Trophoblast cell (in vitro differentiated cells and primary cell): Measurements from ENCODE around the gene DCAF4L1.

Experiments
- DNase-seq, 2 donors: peaks; one replicate each; pipeline ENCODE4 v3.0.0-alpha.2; 2016
- H2AFZ ChIP-seq: 2 replicates; pipeline ENCODE4 v1.6.1; 2013; ENCODE audit warnings: low read length, moderate library complexity, mild to moderate bottlenecking; ENCODE audit not compliant: insufficient read depth, poor library complexity
- H2AK5ac ChIP-seq: 2 replicates; pipeline ENCODE4 v1.6.1; 2013; ENCODE audit warnings: mild to moderate bottlenecking, low read length
- H2BK120ac ChIP-seq: 2 replicates; pipeline ENCODE4 v1.6.1; 2013; ENCODE audit warnings: low read length, mild to moderate bottlenecking, moderate library complexity; ENCODE audit not compliant: insufficient read depth, poor library complexity
- H2BK12ac ChIP-seq: 2 replicates; pipeline ENCODE4 v1.6.1; 2013; ENCODE audit warnings: mild to moderate bottlenecking, low read length, moderate library complexity
- H2BK5ac ChIP-seq: 2 replicates; pipeline ENCODE4 v1.6.1; 2013; ENCODE audit warnings: low read length, low read depth, moderate library complexity, mild to moderate bottlenecking; ENCODE audit not compliant: poor library complexity
- H3K14ac ChIP-seq: 2 replicates; pipeline ENCODE4 v1.6.1; 2013; ENCODE audit warnings: mild to moderate bottlenecking, low read length
- H3K18ac ChIP-seq: 2 replicates; pipeline ENCODE4 v1.6.1; 2013; ENCODE audit warnings: mild to moderate bottlenecking, low read length
- H3K23ac ChIP-seq: 2 replicates; pipeline ENCODE4 v1.6.1; 2013; ENCODE audit warnings: low read length
- H3K27ac ChIP-seq: 2 replicates; pipeline ENCODE4 v1.5.1; 2013; ENCODE audit warnings: low read depth, mild to moderate bottlenecking, inconsistent platforms, low read length, moderate library complexity
- H3K27me3 ChIP-seq: 2 replicates; pipeline ENCODE4 v1.6.1; 2013; ENCODE audit warnings: inconsistent platforms, mild to moderate bottlenecking, low read length, moderate library complexity; ENCODE audit not compliant: insufficient read depth
- H3K36me3 ChIP-seq, 2 experiments: 1 replicate in 1 of 2; 2 replicates in 1 of 2; pipeline ENCODE4 v1.6.1; 2013; ENCODE audit warnings: low read length in 2 of 2, mild to moderate bottlenecking in 2 of 2, moderate library complexity in 1 of 2; ENCODE audit not compliant: insufficient read depth in 2 of 2, control insufficient read depth in 1 of 2
- H3K4ac ChIP-seq: 2 replicates; pipeline ENCODE4 v1.6.1; 2013; ENCODE audit warnings: low read depth, mild to moderate bottlenecking, low read length, moderate library complexity
- H3K4me1 ChIP-seq, 2 experiments: 1 replicate in 1 of 2; 2 replicates in 1 of 2; pipeline ENCODE4 v1.6.1; 2013; ENCODE audit warnings: low read length in 2 of 2, mild to moderate bottlenecking in 2 of 2, moderate library complexity in 1 of 2; ENCODE audit not compliant: insufficient read depth in 2 of 2, control insufficient read depth in 1 of 2
- H3K4me2 ChIP-seq: 2 replicates; pipeline ENCODE4 v1.6.1; 2013; ENCODE audit warnings: inconsistent platforms, mild to moderate bottlenecking, low read length, moderate library complexity
- H3K4me3 ChIP-seq: 2 replicates; pipeline ENCODE4 v1.5.1; 2013; ENCODE audit warnings: mild to moderate bottlenecking, low read depth, low read length, inconsistent platforms
- H3K79me1 ChIP-seq: one replicate; pipeline ENCODE4 v1.6.1; 2013; ENCODE audit warnings: low read length
- H3K79me2 ChIP-seq: 2 replicates; pipeline ENCODE4 v1.6.1; 2013; ENCODE audit warnings: low read length, mild to moderate bottlenecking; ENCODE audit not compliant: control insufficient read depth, insufficient read depth, poor library complexity
- H3K9ac ChIP-seq: 2 replicates; pipeline ENCODE4 v1.6.1; 2013; ENCODE audit warnings: mild to moderate bottlenecking, low read length
- H3K9me3 ChIP-seq: 2 replicates; pipeline ENCODE4 v1.6.1; 2013; ENCODE audit warnings: low read depth, mild to moderate bottlenecking, control low read depth, inconsistent platforms, low read length; ENCODE audit not compliant: insufficient read depth
- H4K12ac ChIP-seq: 2 replicates; pipeline ENCODE4 v1.6.1; 2013; ENCODE audit warnings: low read depth, mild to moderate bottlenecking, low read length, moderate library complexity
- H4K8ac ChIP-seq: 2 replicates; pipeline ENCODE4 v1.6.1; 2013; ENCODE audit warnings: low read depth, mild to moderate bottlenecking, low read length, moderate library complexity
- H4K91ac ChIP-seq: one replicate; pipeline ENCODE4 v1.6.1; 2013; ENCODE audit warnings: low read depth, mild to moderate bottlenecking, low read length, moderate library complexity
- WGBS: extraction: QIAGEN DNeasy Blood & Tissue Kit; methylation state at CpG from one replicate; pipeline ENCODE4 v1.1.7; 2013; ENCODE audit warnings: missing lambda C conversion rate; ENCODE audit not compliant: insufficient read length, insufficient coverage; ENCODE audit errors: extremely low coverage; 5-methylcytosine and 5-hydroxymethylcytosine counted together

Gene DCAF4L1

GRCh38 chr4:41943506-41943905 lies 38.0 kb upstream of the DCAF4L1 start:
- Histone ChIP-seq H3K14ac (no peak overlapping the region), H3K9ac (no peak overlapping the region), H3K4me3 (no peak overlapping the region), H2BK12ac (no peak overlapping the region), H3K27ac (no peak overlapping the region), H3K27me3 (no peaks in the 10 kb centered on the region), H3K4me2 (no peak overlapping the region), H2AK5ac (no peak overlapping the region), H4K8ac (no peak overlapping the region), H3K79me2 (no peaks in the 10 kb centered on the region), H4K12ac (no peak overlapping the region), H3K79me1 (no peaks in the 10 kb centered on the region), H3K9me3 (no peaks in the 10 kb centered on the region), H3K18ac (no peak overlapping the region), H2BK120ac (no peak overlapping the region), H3K23ac (no peak overlapping the region), H2BK5ac (no peak overlapping the region), H3K36me3 (peaks cover 3 to 8% of the 10 kb centered on the region in 2 experiments), H3K4ac (no peak overlapping the region), H2AFZ (no peak overlapping the region), H3K4me1 (peaks cover 0 to 1% of the 10 kb centered on the region in 2 experiments), H4K91ac (no peak overlapping the region)
- no CpG with 5 or more reads among the region's 2 CpGs for WGBS
- no peak for DNase-seq

GRCh38 chr4:41944089-41944488 lies 37.5 kb upstream of the DCAF4L1 start:
- Histone ChIP-seq H3K18ac (no peak overlapping the region), H2BK120ac (no peak overlapping the region)

GRCh38 chr4:41949531-41949930 lies 32.0 kb upstream of the DCAF4L1 start:
- H3K4me1 ChIP-seq, result no peaks in the 10 kb centered on the region
- no peak overlapping the region for H3K4me2 ChIP-seq
- no peak for DNase-seq
- H3K14ac ChIP-seq, result no peak overlapping the region
- peaks cover 5 to 6% of the 10 kb centered on the region in 2 experiments for H3K36me3 ChIP-seq
- no peak overlapping the region for H3K18ac ChIP-seq
- WGBS, result no CpG with 5 or more reads among the region's 3 CpGs
- H3K79me2 ChIP-seq, result no peaks in the 10 kb centered on the region
- H3K27me3 ChIP-seq, result no peaks in the 10 kb centered on the region
- H3K23ac ChIP-seq, result no peak overlapping the region
- no peaks in the 10 kb centered on the region for H3K9me3 ChIP-seq
- no peak overlapping the region for H4K12ac ChIP-seq
- H3K27ac ChIP-seq, result no peak overlapping the region
- no peak overlapping the region for H2BK120ac ChIP-seq
- H2AFZ ChIP-seq, result no peak overlapping the region
- no peaks in the 10 kb centered on the region for H3K79me1 ChIP-seq
- H4K8ac ChIP-seq, result no peak overlapping the region
- no peak overlapping the region for H2AK5ac ChIP-seq
- H4K91ac ChIP-seq, result no peak overlapping the region
- no peak overlapping the region for H2BK12ac ChIP-seq
- no peak overlapping the region for H3K9ac ChIP-seq
- no peak overlapping the region for H2BK5ac ChIP-seq
- H3K4me3 ChIP-seq, result no peak overlapping the region
- H3K4ac ChIP-seq, result no peak overlapping the region

More at GRCh38 chr4:41944089-41944488, 37.5 kb upstream of the DCAF4L1 start:
- no peak overlapping the region for H3K4me3 ChIP-seq
- no peaks in the 10 kb centered on the region for H3K79me1 ChIP-seq
- H2BK5ac ChIP-seq, result no peak overlapping the region
- H3K4me2 ChIP-seq, result no peak overlapping the region
- H3K9me3 ChIP-seq, result no peaks in the 10 kb centered on the region
- H3K9ac ChIP-seq, result no peak overlapping the region
- H2AK5ac ChIP-seq, result no peak overlapping the region
- no peak overlapping the region for H3K4ac ChIP-seq
- no peak overlapping the region for H3K14ac ChIP-seq
- no peaks in the 10 kb centered on the region for H3K27me3 ChIP-seq
- no peak overlapping the region for H2AFZ ChIP-seq
- peaks cover under 1 to 8% of the 10 kb centered on the region in 2 experiments for H3K36me3 ChIP-seq
- no peak overlapping the region for H2BK12ac ChIP-seq
- no peak overlapping the region for H4K8ac ChIP-seq
- H4K91ac ChIP-seq, result no peak overlapping the region
- H3K4me1 ChIP-seq, result peaks cover 0 to under 1% of the 10 kb centered on the region in 2 experiments
- DNase-seq, result no peak
- no peak overlapping the region for H3K23ac ChIP-seq
- H3K27ac ChIP-seq, result no peak overlapping the region
- no peak overlapping the region for H4K12ac ChIP-seq
- no peaks in the 10 kb centered on the region for H3K79me2 ChIP-seq

- no peak overlapping the region for H3K23ac ChIP-seq
- no peak overlapping the region for H2BK120ac ChIP-seq
- H2AK5ac ChIP-seq, result no peak overlapping the region
- H4K91ac ChIP-seq, result no peak overlapping the region
- no peak overlapping the region for H3K9ac ChIP-seq
- H3K9me3 ChIP-seq, result no peaks in the 10 kb centered on the region
- H2AFZ ChIP-seq, result no peak overlapping the region
- no peak overlapping the region for H3K14ac ChIP-seq
- no peaks in the 10 kb centered on the region for H3K27me3 ChIP-seq
- no peak overlapping the region for H3K27ac ChIP-seq
- H3K18ac ChIP-seq, result no peak overlapping the region
- no peak overlapping the region for H4K12ac ChIP-seq
- H2BK12ac ChIP-seq, result no peak overlapping the region
- no peaks in the 10 kb centered on the region for H3K4me1 ChIP-seq
- H3K4me3 ChIP-seq, result no peak overlapping the region
- H3K36me3 ChIP-seq, result peaks cover 3% of the 10 kb centered on the region in 2 experiments
- DNase-seq, result no peak
- H4K8ac ChIP-seq, result no peak overlapping the region
- no peaks in the 10 kb centered on the region for H3K79me2 ChIP-seq
- H3K4me2 ChIP-seq, result no peak overlapping the region
- no peak overlapping the region for H2BK5ac ChIP-seq
- H3K79me1 ChIP-seq, result no peaks in the 10 kb centered on the region
- H3K4ac ChIP-seq, result no peak overlapping the region
- no CpG with 5 or more reads among the region's 1 CpG for WGBS
Observed at GRCh38 chr4:41957634-41958033, 23.9 kb upstream of the DCAF4L1 start.
